Activated CD4-positive, alpha-beta memory T cell treated with anti-CD3 and anti-CD28 coated beads, Interleukin-2, amount 10 ng/mL, durations not matched to agents 7 days and 5 days (primary cell): ENCODE results near the gene ACOT12. TPM values are rescaled to one million over a fixed set of nuclear protein-coding genes. Genes with fewer than 3 reads are reported as not detected.
"Not testable (repeated sequence)": the region's sequence is repeated elsewhere in the genome, so short reads cannot be mapped to it uniquely, and the experiment has no call there.

Experiments
- CTCF ChIA-PET: fragments of 350-600 bp; sonication (Branson Sonifier 250); formaldehyde crosslinking; loops from one replicate; lab custom pipeline; 2021; ENCODE audit warnings: antibody characterized with exemption, inconsistent platforms; lab: Charles Lee
- POLR2A ChIA-PET: fragments of 350-600 bp; sonication (Branson Sonifier 250); formaldehyde crosslinking; loops from one replicate; lab custom pipeline; 2021; ENCODE audit warnings: antibody characterized with exemption; lab: Charles Lee
- DNase-seq: peaks from one replicate; pipeline ENCODE4 v3.0.0-alpha.2; 2020
- H3K27ac Mint-ChIP-seq: one replicate; pipeline ENCODE4 v1.8.0; 2021; ENCODE audit warnings: mild to moderate bottlenecking, mixed read lengths
- H3K27me3 Mint-ChIP-seq: one replicate; pipeline ENCODE4 v1.8.0; 2021; ENCODE audit warnings: mixed read lengths
- H3K36me3 Mint-ChIP-seq: one replicate; pipeline ENCODE4 v1.8.0; 2021; ENCODE audit warnings: low read depth, mixed read lengths
- H3K4me1 Mint-ChIP-seq: one replicate; pipeline ENCODE4 v1.8.0; 2021; ENCODE audit warnings: mixed read lengths
- H3K4me3 Mint-ChIP-seq: one replicate; pipeline ENCODE4 v1.8.0; 2021; ENCODE audit warnings: mild to moderate bottlenecking, mixed read lengths
- H3K9me3 Mint-ChIP-seq: one replicate; pipeline ENCODE4 v1.8.0; 2021; ENCODE audit warnings: mixed read lengths
- total RNA-seq, 2 experiments: library from RNA; stranded (reverse); gene quantifications; one replicate each; pipeline ENCODE4 v1.2.3, GENCODE V29; 2021

ACOT12 gene
- total RNA-seq, 2 experiments from 2014 or later: not detected

DNA sequence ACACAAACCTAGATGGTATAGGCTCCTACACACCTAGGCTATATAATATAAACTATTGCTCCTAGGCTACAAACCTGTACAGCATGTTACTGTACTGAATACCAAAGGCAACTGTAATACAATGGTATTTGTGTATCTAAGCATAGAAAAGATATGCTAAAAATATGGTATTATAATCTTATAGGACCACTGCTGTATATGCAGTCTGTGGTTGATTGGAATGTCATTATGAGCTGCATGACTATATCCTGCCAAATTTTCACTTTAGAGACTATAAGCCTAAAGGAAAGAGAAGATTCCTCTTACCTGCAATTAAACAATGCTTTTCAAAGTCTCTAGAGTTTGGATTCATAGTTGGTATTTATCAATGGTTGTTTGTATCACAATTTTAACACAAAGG is 24.7 kb upstream of the ACOT12 start:
- H3K4me1 Mint-ChIP-seq: peaks cover 35% of the 10 kb centered on the region
- ChIA-PET CTCF (no interaction called here), POLR2A (no interaction called here)
- H3K27me3 Mint-ChIP-seq: no peaks in the 10 kb centered on the region
- no peak overlapping the region for H3K27ac Mint-ChIP-seq
- no peaks in the 10 kb centered on the region for H3K9me3 Mint-ChIP-seq
- no peaks in the 10 kb centered on the region for H3K36me3 Mint-ChIP-seq
- DNase-seq: no peak
- no peak overlapping the region for H3K4me3 Mint-ChIP-seq

GRCh38 chr5:81417052-81417451 is 23.1 kb upstream of the ACOT12 start:
- Mint-ChIP-seq H3K27ac (no peak overlapping the region), H3K36me3 (no peaks in the 10 kb centered on the region), H3K9me3 (no peaks in the 10 kb centered on the region), H3K4me3 (no peak overlapping the region), H3K27me3 (no peaks in the 10 kb centered on the region), H3K4me1 (peaks cover 30% of the 10 kb centered on the region)
- CTCF ChIA-PET: interaction anchor here (1.3 kb wide), 1 partner anchor 117 kb away, joined by 3 read pairs; no protein-coding TSS in a partner anchor
- DNase-seq: no peak
- POLR2A ChIA-PET: no interaction called here

DNA sequence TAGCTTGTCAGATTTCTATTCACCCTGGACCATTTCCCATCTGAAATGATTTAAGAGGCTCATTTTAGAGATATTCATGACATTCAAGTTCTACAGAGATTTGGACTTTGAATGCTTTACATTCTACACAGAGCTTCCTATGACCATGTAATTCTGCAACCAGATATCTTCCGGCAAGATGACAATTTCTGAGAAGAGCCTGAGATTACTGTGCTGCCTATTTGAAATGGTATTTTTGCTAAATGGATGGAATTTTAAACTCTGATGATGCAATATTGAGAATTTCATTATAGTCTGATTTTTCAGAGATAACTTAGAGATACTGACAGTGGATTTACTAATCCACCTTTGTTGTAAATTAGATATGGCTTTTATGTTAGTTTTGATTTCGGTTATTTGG is 16.0 kb upstream of the ACOT12 start:
- ChIA-PET POLR2A (interaction anchor here (1.1 to 1.3 kb wide), 2 partner anchors 10 to 108 kb away, joined by 3 to 4 read pairs; partner anchors contain the start of gene ZCCHC9), CTCF (interaction anchor here (1.4 kb wide), 1 partner anchor 16 kb away, joined by 3 read pairs; the partner anchor contains the start of gene ACOT12)
- H3K36me3 Mint-ChIP-seq: no peaks in the 10 kb centered on the region
- peak overlapping the region; percentile 52 for H3K27ac Mint-ChIP-seq
- H3K4me1 Mint-ChIP-seq: peaks cover 20% of the 10 kb centered on the region
- H3K9me3 Mint-ChIP-seq: no peaks in the 10 kb centered on the region
- no peak for DNase-seq
- H3K27me3 Mint-ChIP-seq: no peaks in the 10 kb centered on the region
- H3K4me3 Mint-ChIP-seq: no peak overlapping the region

DNA sequence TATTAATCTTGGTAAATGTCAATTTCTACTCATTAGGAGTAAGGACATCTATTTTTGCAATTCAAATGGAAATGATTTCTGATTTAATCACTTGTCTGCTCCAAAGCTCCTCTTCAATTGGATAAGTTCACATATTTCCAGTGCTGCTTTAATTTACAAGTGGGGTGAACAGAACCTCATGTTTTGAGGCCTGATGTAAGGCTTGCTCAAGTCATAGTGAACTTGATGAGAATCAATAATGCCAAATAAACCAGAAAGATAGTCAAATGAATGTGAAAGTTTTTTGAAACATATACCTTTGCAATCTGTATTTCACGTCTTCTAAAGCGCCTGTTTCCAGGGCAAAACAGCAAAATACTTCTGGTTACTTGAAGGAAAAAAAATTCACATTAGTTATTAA is 15.4 kb upstream of the ACOT12 start:
- DNase-seq: no peak
- Mint-ChIP-seq H3K36me3 (no peaks in the 10 kb centered on the region), H3K4me1 (peaks cover 20% of the 10 kb centered on the region), H3K4me3 (no peak overlapping the region), H3K9me3 (no peaks in the 10 kb centered on the region), H3K27me3 (no peaks in the 10 kb centered on the region), H3K27ac (no peak overlapping the region)
- ChIA-PET CTCF (interaction anchor here (1.4 kb wide), 1 partner anchor 16 kb away, joined by 3 read pairs; the partner anchor contains the start of gene ACOT12), POLR2A (interaction anchor here (1.1 kb wide), 1 partner anchor 11 kb away, joined by 3 read pairs; no protein-coding TSS in a partner anchor)

- Mint-ChIP-seq H3K9me3 (no peaks in the 10 kb centered on the region), H3K27ac (no peak overlapping the region), H3K36me3 (no peaks in the 10 kb centered on the region), H3K4me3 (no peak overlapping the region), H3K4me1 (peaks cover 20% of the 10 kb centered on the region), H3K27me3 (no peaks in the 10 kb centered on the region)
- CTCF ChIA-PET: no interaction called here
- POLR2A ChIA-PET: no interaction called here
- DNase-seq: no peak
Observed at GRCh38 chr5:81408496-81408895, 14.6 kb upstream of the ACOT12 start.

- H3K27ac Mint-ChIP-seq, DNase-seq, H3K9me3 Mint-ChIP-seq, H3K36me3 Mint-ChIP-seq, CTCF ChIA-PET, H3K4me3 Mint-ChIP-seq, H3K27me3 Mint-ChIP-seq, POLR2A ChIA-PET: not testable (repeated sequence)
- peaks cover 20% of the 10 kb centered on the region for H3K4me1 Mint-ChIP-seq
Observed at GRCh38 chr5:81407811-81408210, 13.9 kb upstream of the ACOT12 start.

GRCh38 chr5:81405126-81405891 is 11.4 kb upstream of the ACOT12 start:
- no peak overlapping the region for H3K4me3 Mint-ChIP-seq
- no peak overlapping the region for H3K27ac Mint-ChIP-seq
- no peaks in the 10 kb centered on the region for H3K36me3 Mint-ChIP-seq
- H3K9me3 Mint-ChIP-seq: no peaks in the 10 kb centered on the region
- peaks cover 2% of the 10 kb centered on the region for H3K27me3 Mint-ChIP-seq
- POLR2A ChIA-PET: no interaction called here
- no peak for DNase-seq
- CTCF ChIA-PET: interaction anchor here (0.8 kb wide), 1 partner anchor 20 kb away, joined by 3 read pairs; no protein-coding TSS in a partner anchor
- H3K4me1 Mint-ChIP-seq: peaks cover 18% of the 10 kb centered on the region

- Mint-ChIP-seq H3K36me3 (no peaks in the 10 kb centered on the region), H3K9me3 (no peaks in the 10 kb centered on the region), H3K4me3 (no peak overlapping the region), H3K4me1 (no peaks in the 10 kb centered on the region), H3K27me3 (peaks cover 2% of the 10 kb centered on the region), H3K27ac (no peak overlapping the region)
- DNase-seq: no peak
- CTCF ChIA-PET: no interaction called here
- POLR2A ChIA-PET: no interaction called here
Observed at GRCh38 chr5:81402192-81402930, 8.4 kb upstream of the ACOT12 start.

GRCh38 chr5:81401266-81401665 is 7.3 kb upstream of the ACOT12 start:
- peaks cover 5% of the 10 kb centered on the region for H3K27me3 Mint-ChIP-seq
- POLR2A ChIA-PET: no interaction called here
- CTCF ChIA-PET: no interaction called here
- no peak overlapping the region for H3K4me3 Mint-ChIP-seq
- no peaks in the 10 kb centered on the region for H3K9me3 Mint-ChIP-seq
- no peak overlapping the region for H3K27ac Mint-ChIP-seq
- DNase-seq: no peak
- no peaks in the 10 kb centered on the region for H3K4me1 Mint-ChIP-seq
- no peaks in the 10 kb centered on the region for H3K36me3 Mint-ChIP-seq

GRCh38 chr5:81400375-81400774 is 6.4 kb upstream of the ACOT12 start:
- no peaks in the 10 kb centered on the region for H3K9me3 Mint-ChIP-seq
- ChIA-PET CTCF (no interaction called here), POLR2A (no interaction called here)
- peaks cover 10% of the 10 kb centered on the region for H3K27me3 Mint-ChIP-seq
- H3K4me1 Mint-ChIP-seq: peaks cover 3% of the 10 kb centered on the region
- no peak overlapping the region for H3K4me3 Mint-ChIP-seq
- H3K36me3 Mint-ChIP-seq: no peaks in the 10 kb centered on the region
- DNase-seq: no peak
- no peak overlapping the region for H3K27ac Mint-ChIP-seq

DNA sequence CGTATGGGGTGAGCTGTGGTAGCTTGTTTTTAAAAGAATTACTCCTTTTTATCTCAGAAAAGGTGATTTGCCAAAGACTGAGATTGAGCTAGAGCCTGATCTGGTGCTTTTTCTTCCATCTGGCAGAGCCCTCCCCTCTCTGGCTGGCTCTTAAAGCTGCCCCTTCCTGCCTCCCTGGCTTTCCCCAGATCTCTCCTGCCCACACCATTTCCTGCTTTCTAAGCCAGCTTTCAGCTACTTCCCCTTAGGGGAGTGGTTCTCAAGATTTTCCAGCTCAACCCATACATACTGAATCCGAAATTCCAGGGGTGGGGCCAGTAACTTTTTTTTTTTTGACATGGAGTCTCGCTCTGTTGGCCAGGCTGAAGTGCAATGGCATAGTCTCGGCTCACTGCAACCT is 4.8 kb upstream of the ACOT12 start:
- Mint-ChIP-seq H3K27me3 (peaks cover 21% of the 10 kb centered on the region), H3K27ac (no peak overlapping the region), H3K4me3 (no peak overlapping the region), H3K36me3 (peaks cover 3% of the 10 kb centered on the region), H3K9me3 (no peaks in the 10 kb centered on the region), H3K4me1 (peaks cover 3% of the 10 kb centered on the region)
- no peak for DNase-seq
- ChIA-PET POLR2A (no interaction called here), CTCF (no interaction called here)

GRCh38 chr5:81397176-81397575 is 3.2 kb upstream of the ACOT12 start:
- CTCF ChIA-PET: no interaction called here

GRCh38 chr5:81395262-81395661 is 1.3 kb upstream of the ACOT12 start:
- Mint-ChIP-seq H3K9me3 (no peaks in the 10 kb centered on the region), H3K4me1 (peaks cover 8% of the 10 kb centered on the region), H3K27ac (no peak overlapping the region), H3K36me3 (peaks cover 3% of the 10 kb centered on the region), H3K27me3 (peaks cover 35% of the 10 kb centered on the region), H3K4me3 (no peak overlapping the region)
- ChIA-PET POLR2A (no interaction called here), CTCF (no interaction called here)
- no peak for DNase-seq

More at GRCh38 chr5:81397176-81397575, 3.2 kb upstream of the ACOT12 start:
- H3K9me3 Mint-ChIP-seq: no peaks in the 10 kb centered on the region
- no peak overlapping the region for H3K4me3 Mint-ChIP-seq
- H3K27ac Mint-ChIP-seq: no peak overlapping the region
- H3K36me3 Mint-ChIP-seq: peaks cover 3% of the 10 kb centered on the region
- no peak for DNase-seq
- H3K4me1 Mint-ChIP-seq: peaks cover 8% of the 10 kb centered on the region
- peaks cover 32% of the 10 kb centered on the region for H3K27me3 Mint-ChIP-seq
- POLR2A ChIA-PET: no interaction called here
